Neural progenitor cell (in vitro differentiated cells): ENCODE data around the gene AKR1C1.

Experiments
- CTCF ChIP-seq: fragments of 200-600 bp; sonication (generic); IDR thresholded peaks from 2 replicates; pipeline ENCODE4 v1.5.1; 2017; ENCODE audit warnings: antibody characterized with exemption, mild to moderate bottlenecking
- EZH2 ChIP-seq: fragments of 200-600 bp; sonication (generic); IDR thresholded peaks from 2 replicates; pipeline ENCODE4 v1.6.1; 2017; ENCODE audit warnings: antibody characterized with exemption, mild to moderate bottlenecking, moderate library complexity
- EZH2phosphoT487 ChIP-seq: fragments of 200-600 bp; sonication (generic); IDR thresholded peaks from 2 replicates; pipeline ENCODE4 v1.6.1; 2017; ENCODE audit warnings: antibody characterized with exemption

- TF ChIP-seq CTCF, result no peak
- TF ChIP-seq EZH2, result no peak
- TF ChIP-seq EZH2phosphoT487, result no peak
These were observed 49.4 kb downstream of the AKR1C1 start for GRCh38 chr10:5012595-5012994.
